ENCODE data around the gene CDYL.

The CDYL gene

GRCh38 chr6:4812068-4812467 lies 35.9 kb downstream of the CDYL start:
- Histone ChIP-seq H3K27ac (ENCODE audit: low read depth, low read length) (no peak overlapping the region), H3K9ac (ENCODE audit: low read depth in 1 of 2, low read length in 2 of 2) (no peak overlapping the region), H3K27me3 (ENCODE audit: control insufficient read depth in 1 of 2, insufficient read depth in 2 of 2, low read length in 2 of 2) (no peaks in the 10 kb centered on the region), H3K36me3 (ENCODE audit: control insufficient read depth in 1 of 2, insufficient read depth in 2 of 2, low read length in 2 of 2) (no peaks in the 10 kb centered on the region), H3K4me1 (ENCODE audit: control insufficient read depth in 1 of 2, insufficient read depth in 2 of 2, low read length in 2 of 2) (peaks cover 5 to 18% of the 10 kb centered on the region in 2 donors), H3K4me3 (ENCODE audit: low read depth in 1 of 2, low read length in 2 of 2) (no peak overlapping the region), H3K9me3 (ENCODE audit: control insufficient read depth in 1 of 2, low read length in 2 of 2) (no peaks in the 10 kb centered on the region)

DNA sequence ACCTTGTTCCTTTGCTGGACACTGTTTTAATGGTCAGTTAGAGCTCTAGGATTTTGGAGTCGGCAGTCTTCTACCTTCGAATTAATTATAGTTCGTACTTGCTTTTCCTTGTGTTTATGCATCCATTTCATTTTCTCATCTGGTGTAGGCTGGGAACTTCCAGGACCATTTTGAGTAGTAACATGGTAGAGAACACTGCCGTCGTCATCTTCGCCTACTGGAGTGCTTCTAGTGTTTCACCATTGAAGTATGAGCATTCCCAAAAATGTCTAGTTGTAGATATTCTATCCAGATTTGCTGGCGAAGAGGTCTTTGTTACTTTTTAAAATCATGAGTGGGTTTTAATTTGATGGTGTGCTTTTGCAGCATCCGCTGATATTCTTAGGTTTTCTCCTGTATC lies 36.9 kb downstream of the CDYL start:
- Histone ChIP-seq H3K4me3 (ENCODE audit: low read depth in 1 of 2, low read length in 2 of 2) (no peak overlapping the region), H3K27ac (ENCODE audit: low read depth, low read length) (no peak overlapping the region), H3K4me1 (ENCODE audit: control insufficient read depth in 1 of 2, insufficient read depth in 2 of 2, low read length in 2 of 2) (peaks cover 4 to 18% of the 10 kb centered on the region in 2 donors), H3K9me3 (ENCODE audit: control insufficient read depth in 1 of 2, low read length in 2 of 2) (no peaks in the 10 kb centered on the region), H3K36me3 (ENCODE audit: control insufficient read depth in 1 of 2, insufficient read depth in 2 of 2, low read length in 2 of 2) (no peaks in the 10 kb centered on the region), H3K27me3 (ENCODE audit: control insufficient read depth in 1 of 2, insufficient read depth in 2 of 2, low read length in 2 of 2) (no peaks in the 10 kb centered on the region), H3K9ac (ENCODE audit: low read depth in 1 of 2, low read length in 2 of 2) (no peak overlapping the region)

- Histone ChIP-seq H3K27me3 (ENCODE audit: control insufficient read depth in 1 of 2, insufficient read depth in 2 of 2, low read length in 2 of 2) (no peaks in the 10 kb centered on the region), H3K4me3 (ENCODE audit: low read depth in 1 of 2, low read length in 2 of 2) (no peak overlapping the region)
Measured at GRCh38 chr6:4814212-4814611, 38.0 kb downstream of the CDYL start.

GRCh38 chr6:4814987-4815386 lies 38.8 kb downstream of the CDYL start:
- H3K27me3 ChIP-seq (ENCODE audit: control insufficient read depth in 1 of 2, insufficient read depth in 2 of 2, low read length in 2 of 2): no peaks in the 10 kb centered on the region
- H3K9ac ChIP-seq (ENCODE audit: low read depth in 1 of 2, low read length in 2 of 2): no peak overlapping the region
- no peaks in the 10 kb centered on the region for H3K9me3 ChIP-seq (ENCODE audit: control insufficient read depth in 1 of 2, low read length in 2 of 2)
- H3K4me1 ChIP-seq (ENCODE audit: control insufficient read depth in 1 of 2, insufficient read depth in 2 of 2, low read length in 2 of 2): peaks cover 4 to 17% of the 10 kb centered on the region in 2 donors
- no peak overlapping the region for H3K4me3 ChIP-seq (ENCODE audit: low read depth in 1 of 2, low read length in 2 of 2)
- no peak overlapping the region for H3K27ac ChIP-seq (ENCODE audit: low read depth, low read length)
- H3K36me3 ChIP-seq (ENCODE audit: control insufficient read depth in 1 of 2, insufficient read depth in 2 of 2, low read length in 2 of 2): no peaks in the 10 kb centered on the region

More at GRCh38 chr6:4814212-4814611, 38.0 kb downstream of the CDYL start:
- peaks cover 4 to 18% of the 10 kb centered on the region in 2 donors for H3K4me1 ChIP-seq (ENCODE audit: control insufficient read depth in 1 of 2, insufficient read depth in 2 of 2, low read length in 2 of 2)
- H3K9ac ChIP-seq (ENCODE audit: low read depth in 1 of 2, low read length in 2 of 2): no peak overlapping the region
- H3K27ac ChIP-seq (ENCODE audit: low read depth, low read length): no peak overlapping the region
- no peaks in the 10 kb centered on the region for H3K36me3 ChIP-seq (ENCODE audit: control insufficient read depth in 1 of 2, insufficient read depth in 2 of 2, low read length in 2 of 2)
- H3K9me3 ChIP-seq (ENCODE audit: control insufficient read depth in 1 of 2, low read length in 2 of 2): no peaks in the 10 kb centered on the region

DNA sequence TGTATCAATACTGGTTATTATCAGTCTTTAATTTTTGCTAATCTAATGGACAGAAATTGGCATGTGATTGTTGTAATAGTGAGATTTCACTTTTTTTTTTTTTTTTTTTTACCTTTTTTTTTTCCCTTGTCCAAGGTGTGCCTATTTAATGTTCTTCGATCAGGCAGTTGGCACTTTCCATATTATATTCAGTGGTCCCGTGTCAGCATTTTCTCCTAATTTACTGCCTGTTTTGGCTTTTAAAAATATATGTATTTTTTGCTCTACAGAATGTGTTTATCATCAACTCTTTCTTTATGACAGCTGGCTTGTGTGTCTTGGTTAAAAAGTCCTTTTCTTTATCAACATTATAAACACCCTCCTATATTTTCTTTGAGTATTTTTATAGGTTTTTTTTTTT lies 39.4 kb downstream of the CDYL start:
- Histone ChIP-seq H3K4me3 (ENCODE audit: low read depth in 1 of 2, low read length in 2 of 2) (no peak overlapping the region), H3K27ac (ENCODE audit: low read depth, low read length) (no peak overlapping the region), H3K4me1 (ENCODE audit: control insufficient read depth in 1 of 2, insufficient read depth in 2 of 2, low read length in 2 of 2) (peaks cover 4 to 13% of the 10 kb centered on the region in 2 donors), H3K36me3 (ENCODE audit: control insufficient read depth in 1 of 2, insufficient read depth in 2 of 2, low read length in 2 of 2) (no peaks in the 10 kb centered on the region), H3K9me3 (ENCODE audit: control insufficient read depth in 1 of 2, low read length in 2 of 2) (no peaks in the 10 kb centered on the region), H3K27me3 (ENCODE audit: control insufficient read depth in 1 of 2, insufficient read depth in 2 of 2, low read length in 2 of 2) (no peaks in the 10 kb centered on the region), H3K9ac (ENCODE audit: low read depth in 1 of 2, low read length in 2 of 2) (no peak overlapping the region)

DNA sequence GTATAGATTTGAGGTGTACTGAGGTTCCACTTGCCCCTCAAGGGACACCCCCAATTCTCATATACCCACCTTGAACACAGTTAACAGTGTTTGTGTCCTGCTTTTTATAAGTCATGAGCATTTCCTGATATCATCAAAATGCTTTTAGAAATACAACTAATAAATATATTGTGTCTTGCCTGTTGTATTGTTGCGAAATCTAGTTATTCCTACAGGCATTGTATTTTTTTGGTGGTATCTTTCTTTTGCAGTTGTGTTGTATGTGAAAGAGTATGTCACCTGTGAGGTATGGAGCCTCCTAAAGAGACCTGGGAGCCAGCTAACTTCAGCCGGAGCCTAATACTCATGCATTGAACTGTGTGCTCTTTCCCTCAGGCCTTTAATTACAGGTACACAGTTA lies 40.7 kb downstream of the CDYL start:
- Histone ChIP-seq H3K4me3 (ENCODE audit: low read depth in 1 of 2, low read length in 2 of 2) (no peak overlapping the region), H3K27ac (ENCODE audit: low read depth, low read length) (no peak overlapping the region), H3K36me3 (ENCODE audit: control insufficient read depth in 1 of 2, insufficient read depth in 2 of 2, low read length in 2 of 2) (no peaks in the 10 kb centered on the region), H3K4me1 (ENCODE audit: control insufficient read depth in 1 of 2, insufficient read depth in 2 of 2, low read length in 2 of 2) (peaks cover 4% of the 10 kb centered on the region in 2 donors), H3K9ac (ENCODE audit: low read depth in 1 of 2, low read length in 2 of 2) (no peak overlapping the region), H3K27me3 (ENCODE audit: control insufficient read depth in 1 of 2, insufficient read depth in 2 of 2, low read length in 2 of 2) (no peaks in the 10 kb centered on the region), H3K9me3 (ENCODE audit: control insufficient read depth in 1 of 2, low read length in 2 of 2) (no peaks in the 10 kb centered on the region)

GRCh38 chr6:4817551-4817950 lies 41.3 kb downstream of the CDYL start:
- Histone ChIP-seq H3K9me3 (ENCODE audit: control insufficient read depth in 1 of 2, low read length in 2 of 2) (no peaks in the 10 kb centered on the region), H3K4me3 (ENCODE audit: low read depth in 1 of 2, low read length in 2 of 2) (no peak overlapping the region), H3K27ac (ENCODE audit: low read depth, low read length) (no peak overlapping the region), H3K27me3 (ENCODE audit: control insufficient read depth in 1 of 2, insufficient read depth in 2 of 2, low read length in 2 of 2) (no peaks in the 10 kb centered on the region), H3K36me3 (ENCODE audit: control insufficient read depth in 1 of 2, insufficient read depth in 2 of 2, low read length in 2 of 2) (no peaks in the 10 kb centered on the region), H3K4me1 (ENCODE audit: control insufficient read depth in 1 of 2, insufficient read depth in 2 of 2, low read length in 2 of 2) (peaks cover 0 to 4% of the 10 kb centered on the region in 2 donors), H3K9ac (ENCODE audit: low read depth in 1 of 2, low read length in 2 of 2) (no peak overlapping the region)

DNA sequence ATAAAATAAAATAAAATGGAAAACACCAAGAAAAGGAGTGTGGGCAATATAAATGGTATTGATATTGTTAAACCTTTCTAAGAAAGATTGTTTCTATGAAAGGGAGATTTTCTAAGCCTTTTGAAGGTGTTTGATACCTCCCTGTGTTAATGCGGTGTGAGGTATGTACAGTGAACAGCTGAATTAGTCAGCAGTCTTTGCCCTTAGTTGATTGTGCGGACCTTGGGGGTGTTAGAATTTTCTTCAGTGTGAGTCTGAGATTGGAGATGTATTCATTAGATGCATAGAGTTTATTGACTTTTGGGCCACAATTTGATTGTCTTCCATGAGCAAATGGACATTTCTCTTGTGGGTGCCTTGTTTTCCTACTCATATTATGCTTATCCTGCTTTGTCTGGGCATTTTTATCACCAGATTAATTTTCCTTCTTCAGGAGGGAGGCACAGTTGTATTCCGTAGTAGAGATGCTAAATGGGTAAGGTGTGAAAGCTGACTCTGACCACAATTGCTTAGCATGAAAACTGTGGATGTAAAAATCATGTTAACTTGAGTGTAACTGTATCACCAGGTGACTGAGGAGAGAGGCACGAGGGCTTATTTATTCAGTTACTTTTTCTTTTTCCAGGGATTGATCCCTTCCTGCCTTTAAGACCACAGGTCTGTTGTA lies 42.2 kb downstream of the CDYL start:
- Histone ChIP-seq H3K27me3 (ENCODE audit: control insufficient read depth in 1 of 2, insufficient read depth in 2 of 2, low read length in 2 of 2) (no peaks in the 10 kb centered on the region), H3K9ac (ENCODE audit: low read depth in 1 of 2, low read length in 2 of 2) (no peak overlapping the region), H3K9me3 (ENCODE audit: control insufficient read depth in 1 of 2, low read length in 2 of 2) (no peaks in the 10 kb centered on the region), H3K4me3 (ENCODE audit: low read depth in 1 of 2, low read length in 2 of 2) (no peak overlapping the region), H3K4me1 (ENCODE audit: control insufficient read depth in 1 of 2, insufficient read depth in 2 of 2, low read length in 2 of 2) (peaks cover 0 to 4% of the 10 kb centered on the region in 2 donors), H3K27ac (ENCODE audit: low read depth, low read length) (no peak overlapping the region), H3K36me3 (ENCODE audit: control insufficient read depth in 1 of 2, insufficient read depth in 2 of 2, low read length in 2 of 2) (no peaks in the 10 kb centered on the region)

DNA sequence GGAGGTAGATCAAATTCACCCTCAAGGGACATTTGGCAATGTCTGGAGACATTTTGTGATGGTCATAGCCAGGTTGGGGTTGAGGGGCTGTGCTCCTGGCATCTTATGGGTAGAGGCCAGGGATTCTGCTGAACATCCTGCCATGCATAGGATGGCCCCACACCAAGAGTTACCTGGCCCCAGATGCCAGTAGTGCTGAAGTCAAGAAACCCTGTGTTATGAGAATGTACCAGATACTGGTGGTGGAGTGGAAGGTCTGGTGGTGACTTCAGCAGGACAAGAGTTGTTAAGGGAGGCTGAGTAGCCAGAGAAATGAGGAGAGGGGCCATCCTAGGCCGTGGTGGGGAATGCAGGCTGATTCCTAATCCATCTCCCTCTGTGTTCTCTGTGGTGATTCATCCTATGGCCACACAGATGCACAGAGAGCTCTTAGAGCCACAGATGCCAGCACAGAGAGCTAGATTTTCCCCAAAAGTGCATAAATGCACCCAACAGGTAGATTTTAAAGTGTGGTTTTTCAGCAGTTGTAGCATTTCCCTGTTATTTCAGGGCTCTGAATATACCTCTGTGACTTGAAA lies 43.6 kb downstream of the CDYL start:
- H3K9me3 ChIP-seq (ENCODE audit: control insufficient read depth in 1 of 2, low read length in 2 of 2): no peaks in the 10 kb centered on the region
- no peak overlapping the region for H3K27ac ChIP-seq (ENCODE audit: low read depth, low read length)
- no peaks in the 10 kb centered on the region for H3K27me3 ChIP-seq (ENCODE audit: control insufficient read depth in 1 of 2, insufficient read depth in 2 of 2, low read length in 2 of 2)
- H3K4me1 ChIP-seq (ENCODE audit: control insufficient read depth in 1 of 2, insufficient read depth in 2 of 2, low read length in 2 of 2): no peaks in the 10 kb centered on the region
- H3K36me3 ChIP-seq (ENCODE audit: control insufficient read depth in 1 of 2, insufficient read depth in 2 of 2, low read length in 2 of 2): no peaks in the 10 kb centered on the region
- H3K9ac ChIP-seq (ENCODE audit: low read depth in 1 of 2, low read length in 2 of 2): no peak overlapping the region
- no peak overlapping the region for H3K4me3 ChIP-seq (ENCODE audit: low read depth in 1 of 2, low read length in 2 of 2)

- Histone ChIP-seq H3K9me3 (ENCODE audit: control insufficient read depth in 1 of 2, low read length in 2 of 2) (no peaks in the 10 kb centered on the region), H3K9ac (ENCODE audit: low read depth in 1 of 2, low read length in 2 of 2) (no peak overlapping the region), H3K4me3 (ENCODE audit: low read depth in 1 of 2, low read length in 2 of 2) (no peak overlapping the region), H3K27ac (ENCODE audit: low read depth, low read length) (no peak overlapping the region), H3K27me3 (ENCODE audit: control insufficient read depth in 1 of 2, insufficient read depth in 2 of 2, low read length in 2 of 2) (no peaks in the 10 kb centered on the region), H3K36me3 (ENCODE audit: control insufficient read depth in 1 of 2, insufficient read depth in 2 of 2, low read length in 2 of 2) (no peaks in the 10 kb centered on the region), H3K4me1 (ENCODE audit: control insufficient read depth in 1 of 2, insufficient read depth in 2 of 2, low read length in 2 of 2) (no peaks in the 10 kb centered on the region)
Measured at GRCh38 chr6:4820704-4821276, 44.6 kb downstream of the CDYL start.
